Measurements from ENCODE around the gene SLMAP.
A peak's percentile ranks its signal among the peaks of the same experiment; 100 is the strongest.

SLMAP gene, protein sequence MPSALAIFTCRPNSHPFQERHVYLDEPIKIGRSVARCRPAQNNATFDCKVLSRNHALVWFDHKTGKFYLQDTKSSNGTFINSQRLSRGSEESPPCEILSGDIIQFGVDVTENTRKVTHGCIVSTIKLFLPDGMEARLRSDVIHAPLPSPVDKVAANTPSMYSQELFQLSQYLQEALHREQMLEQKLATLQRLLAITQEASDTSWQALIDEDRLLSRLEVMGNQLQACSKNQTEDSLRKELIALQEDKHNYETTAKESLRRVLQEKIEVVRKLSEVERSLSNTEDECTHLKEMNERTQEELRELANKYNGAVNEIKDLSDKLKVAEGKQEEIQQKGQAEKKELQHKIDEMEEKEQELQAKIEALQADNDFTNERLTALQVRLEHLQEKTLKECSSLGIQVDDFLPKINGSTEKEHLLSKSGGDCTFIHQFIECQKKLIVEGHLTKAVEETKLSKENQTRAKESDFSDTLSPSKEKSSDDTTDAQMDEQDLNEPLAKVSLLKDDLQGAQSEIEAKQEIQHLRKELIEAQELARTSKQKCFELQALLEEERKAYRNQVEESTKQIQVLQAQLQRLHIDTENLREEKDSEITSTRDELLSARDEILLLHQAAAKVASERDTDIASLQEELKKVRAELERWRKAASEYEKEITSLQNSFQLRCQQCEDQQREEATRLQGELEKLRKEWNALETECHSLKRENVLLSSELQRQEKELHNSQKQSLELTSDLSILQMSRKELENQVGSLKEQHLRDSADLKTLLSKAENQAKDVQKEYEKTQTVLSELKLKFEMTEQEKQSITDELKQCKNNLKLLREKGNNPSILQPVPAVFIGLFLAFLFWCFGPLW
- total RNA-seq, result 57.1 to 85.7 (median 66.6) reads per million in 18 experiments

GRCh38 chr3:57755741-57756527 lies at the start of gene SLMAP:
SLMAP (plus strand) TSS chr3:57756309; CDS start chr3:57757652, 1,343 bp downstream.
- peak; percentile 97 to 98 for DNase-seq

DNA sequence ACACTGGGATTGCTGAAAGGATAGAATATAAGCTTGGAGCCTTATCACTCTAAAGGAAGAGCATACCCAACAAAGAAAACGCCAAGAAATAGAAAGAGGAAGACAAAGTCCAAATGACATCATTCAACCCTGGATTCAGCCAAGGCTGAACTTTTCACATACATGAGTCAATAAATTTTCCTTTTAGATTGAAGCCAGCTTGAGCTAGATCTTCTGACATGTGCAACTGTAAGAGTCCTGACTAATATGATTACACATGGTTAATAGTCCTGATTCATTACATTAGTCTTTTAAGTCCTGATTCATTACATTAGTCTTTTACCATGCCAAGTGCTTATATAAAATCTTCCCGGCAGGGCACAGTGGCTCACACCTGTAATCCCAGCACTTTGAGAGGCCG lies 49.6 kb upstream of the SLMAP start:
- peak; percentile 76 to 90 for DNase-seq

DNA sequence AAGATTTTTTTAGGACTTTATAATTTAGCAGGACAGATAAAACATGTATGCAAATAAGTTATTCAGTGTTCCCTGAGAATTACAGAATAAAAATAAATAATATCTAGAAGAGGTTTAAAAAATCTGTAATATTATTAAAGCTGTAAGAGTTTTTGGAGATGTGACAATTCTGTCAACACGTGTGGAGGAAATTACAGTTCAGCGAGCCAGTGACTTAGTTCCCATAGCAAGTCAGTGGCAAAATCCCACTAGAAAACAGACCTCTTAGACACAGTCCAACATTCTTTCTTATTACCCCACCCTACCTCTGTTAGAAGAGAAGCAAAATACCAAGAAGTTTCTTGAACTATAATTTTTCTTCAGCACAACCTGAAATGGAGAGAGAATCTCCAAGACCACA lies 47.1 kb upstream of the SLMAP start:
- no peak for DNase-seq

DNA sequence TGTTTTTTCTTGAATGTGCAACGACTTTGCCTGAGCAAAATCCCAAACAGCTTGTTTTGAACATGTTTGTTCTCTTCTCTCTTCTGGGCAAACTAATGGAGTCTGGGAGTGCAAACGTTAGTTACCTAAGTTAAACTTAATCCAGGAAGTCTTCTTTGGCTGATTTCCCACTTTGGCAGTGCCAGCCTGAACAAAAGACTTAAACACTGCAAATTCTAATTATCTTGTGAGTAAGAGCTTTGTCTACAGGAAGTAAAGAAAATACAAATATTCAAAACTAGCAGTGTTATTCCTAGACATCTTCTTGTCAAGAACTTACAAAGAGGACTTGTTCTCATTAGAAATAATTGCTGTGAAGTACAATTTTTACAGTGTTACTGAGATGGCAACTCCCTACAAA lies 46.5 kb upstream of the SLMAP start:
- DNase-seq, result no peak

- no peak for DNase-seq
These were observed 40.4 kb upstream of the SLMAP start for GRCh38 chr3:57715686-57716085.

DNA sequence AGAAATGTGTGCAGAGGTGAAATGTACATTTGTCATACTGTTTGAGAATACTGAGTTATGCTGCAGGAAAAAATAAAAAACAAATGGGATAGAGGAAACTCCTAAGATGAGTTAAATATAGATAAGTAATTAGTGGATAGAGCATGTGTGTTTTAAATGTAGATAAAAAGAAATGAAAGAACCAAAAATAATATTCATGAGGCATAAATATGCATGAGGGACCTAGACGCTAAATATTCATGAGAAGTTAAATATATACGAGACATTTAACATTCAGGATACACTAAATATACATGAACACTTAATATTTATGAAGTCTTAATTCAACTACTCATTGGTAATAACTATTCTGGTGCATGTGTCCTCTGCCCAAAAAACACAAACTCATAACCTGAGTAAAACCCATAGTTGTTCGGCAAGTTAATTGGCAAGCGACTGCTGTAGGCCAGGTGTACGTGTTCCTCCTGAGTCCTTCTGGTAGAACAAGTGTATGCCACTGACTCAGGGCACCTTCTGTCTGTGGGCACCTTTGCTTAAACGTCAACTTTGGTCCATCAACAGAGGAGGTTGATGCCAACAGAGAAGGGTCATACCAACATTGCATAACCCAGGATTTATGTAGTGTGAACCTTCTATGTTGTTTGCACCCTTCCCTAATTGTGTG lies 38.8 kb upstream of the SLMAP start:
- no peak for DNase-seq

DNA sequence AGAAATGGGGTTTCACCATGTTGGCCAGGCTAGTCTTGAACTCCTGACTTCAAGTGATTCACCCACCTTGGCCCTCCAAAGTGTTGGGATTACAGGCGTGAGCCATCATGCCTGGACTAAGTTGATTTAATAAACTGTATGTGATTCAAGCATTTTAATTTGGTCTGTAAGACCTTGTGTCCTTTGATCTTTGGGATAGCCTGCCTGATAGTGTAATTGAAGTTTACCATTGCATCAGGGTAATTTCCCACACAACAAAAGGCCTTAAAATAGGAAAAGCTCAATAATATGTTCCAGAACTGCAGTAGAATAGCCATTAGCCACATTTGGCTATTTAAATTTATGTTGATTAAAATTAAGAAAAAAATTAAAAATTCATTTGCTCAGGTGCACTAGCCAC lies 38.0 kb upstream of the SLMAP start:
- no peak for DNase-seq

GRCh38 chr3:57726397-57726796 lies 29.7 kb upstream of the SLMAP start:
- no peak for DNase-seq

GRCh38 chr3:57727106-57727505 lies 29.0 kb upstream of the SLMAP start:
- peak; percentile 62 to 78 for DNase-seq

GRCh38 chr3:57729334-57730045 lies 26.6 kb upstream of the SLMAP start:
- peak; percentile 25 to 29 for DNase-seq

DNA sequence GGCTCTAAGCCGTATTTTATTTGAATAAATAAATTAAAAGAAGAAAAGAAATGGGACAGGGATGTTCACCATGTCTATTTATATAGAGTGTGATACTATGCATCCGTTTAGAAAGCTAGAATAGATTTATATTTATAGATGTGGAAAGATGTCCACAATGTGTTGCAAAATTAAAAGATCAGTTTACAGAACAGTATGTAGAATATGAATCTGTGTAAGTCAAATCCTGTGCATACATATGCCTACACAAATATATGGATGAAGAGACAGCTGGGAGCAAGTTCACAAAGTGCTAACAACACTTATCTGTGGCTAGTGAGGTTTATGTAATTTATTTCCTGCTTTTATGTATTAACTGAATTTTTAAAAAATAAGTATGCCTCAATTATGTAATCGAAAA lies 25.4 kb upstream of the SLMAP start:
- no peak for DNase-seq

DNA sequence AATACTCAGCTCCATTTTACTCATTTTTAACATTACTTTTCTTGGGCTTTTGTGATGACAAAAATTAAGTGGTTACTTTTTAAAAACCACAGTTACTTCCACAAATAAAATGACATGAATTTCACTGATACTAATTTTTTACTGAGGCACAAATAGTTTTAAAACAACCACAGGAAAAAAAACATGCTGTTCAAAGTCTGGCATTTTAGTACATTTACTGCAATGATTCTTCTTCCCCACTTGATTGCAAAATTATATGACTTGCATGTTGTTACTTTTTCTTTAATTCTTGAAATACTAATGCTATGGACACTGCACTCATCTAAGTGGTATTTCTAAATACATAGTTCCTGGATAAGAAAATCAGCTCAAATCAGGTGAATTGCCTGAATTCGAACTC lies 24.8 kb upstream of the SLMAP start:
- peak in 1 of 2 donors; percentile 40 for DNase-seq

- DNase-seq, result no peak
These were observed 22.3 kb upstream of the SLMAP start for GRCh38 chr3:57733790-57734189.

GRCh38 chr3:57735405-57735804 lies 20.7 kb upstream of the SLMAP start:
- DNase-seq, result no peak

- no peak for DNase-seq
These were observed 18.3 kb upstream of the SLMAP start for GRCh38 chr3:57737840-57738239.

- no peak for DNase-seq
These were observed 17.7 kb upstream of the SLMAP start for GRCh38 chr3:57738391-57738790.

GRCh38 chr3:57740027-57740426 lies 16.1 kb upstream of the SLMAP start:
- DNase-seq, result no peak

GRCh38 chr3:57743496-57743895 lies 12.6 kb upstream of the SLMAP start:
- no peak for DNase-seq

DNA sequence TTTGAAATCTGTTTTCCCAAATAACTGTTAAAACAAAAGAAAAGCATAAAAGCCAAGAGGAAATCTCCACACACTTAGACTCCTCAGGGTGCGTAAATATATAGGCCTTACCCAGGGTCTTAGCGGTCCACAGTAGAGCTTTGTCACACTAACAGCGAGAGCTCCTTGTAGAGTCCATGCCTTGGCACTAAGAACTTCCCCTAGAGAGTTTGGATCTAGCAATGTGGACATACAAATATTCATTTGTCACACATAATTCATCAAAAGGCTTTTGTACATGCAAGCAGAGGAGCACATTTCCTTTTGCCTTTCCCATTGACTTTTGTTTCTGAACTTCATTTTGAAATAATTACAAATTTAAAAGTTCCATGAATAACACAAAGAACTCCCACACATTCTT lies 11.0 kb upstream of the SLMAP start:
- DNase-seq, result no peak

GRCh38 chr3:57746156-57747010 lies 9.7 kb upstream of the SLMAP start:
- DNase-seq, result no peak

DNA sequence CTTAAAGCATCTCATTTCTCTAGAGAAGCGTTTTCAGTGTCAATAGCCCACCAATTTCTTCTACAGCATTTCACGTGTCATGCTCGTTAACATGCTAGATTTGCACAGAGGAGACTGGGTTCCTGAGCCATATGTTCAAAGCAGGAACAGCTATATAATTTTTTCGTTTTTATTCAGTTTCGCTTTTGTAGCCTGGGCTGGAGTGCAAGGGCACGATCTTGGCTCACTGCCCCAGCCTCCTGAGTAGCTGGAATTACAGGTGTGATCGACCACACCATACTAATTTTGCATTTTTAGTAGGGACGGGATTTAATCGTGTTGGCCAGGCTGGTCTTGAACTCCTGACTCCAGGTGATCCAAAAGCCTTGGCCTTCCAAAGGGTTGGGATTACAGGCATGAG lies 6.6 kb upstream of the SLMAP start:
- no peak for DNase-seq
